ENCODE results near the gene SLC43A3.

DNA sequence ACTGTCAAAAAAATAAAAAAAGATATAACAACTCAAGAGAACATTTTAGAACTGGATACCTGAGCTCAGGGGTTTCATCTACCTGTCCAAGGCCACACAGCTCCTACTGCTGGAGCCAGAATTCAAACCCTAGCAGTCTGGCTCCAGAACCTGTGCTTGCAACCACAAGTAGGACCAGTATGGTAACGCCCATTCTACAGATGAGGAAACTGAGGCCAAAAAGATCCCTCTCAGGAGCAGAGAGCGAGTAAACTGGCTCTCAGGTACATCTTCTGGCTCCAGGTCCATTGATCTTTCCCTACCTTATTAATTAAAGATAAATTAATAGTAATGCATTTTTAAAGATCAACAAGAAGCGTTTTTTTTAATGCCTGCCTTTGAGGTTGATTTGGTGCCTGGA is 69.6 kb downstream of the SLC43A3 start:
- no peak for TF ChIP-seq POLR2AphosphoS5 (IDR thresholded peaks at IDR 0.05; ENCODE audit: low read depth)
- TF ChIP-seq CTCF (IDR thresholded peaks at IDR 0.05; ENCODE audit: insufficient read depth, low read length), result no peak
- TF ChIP-seq, protein P1, sequence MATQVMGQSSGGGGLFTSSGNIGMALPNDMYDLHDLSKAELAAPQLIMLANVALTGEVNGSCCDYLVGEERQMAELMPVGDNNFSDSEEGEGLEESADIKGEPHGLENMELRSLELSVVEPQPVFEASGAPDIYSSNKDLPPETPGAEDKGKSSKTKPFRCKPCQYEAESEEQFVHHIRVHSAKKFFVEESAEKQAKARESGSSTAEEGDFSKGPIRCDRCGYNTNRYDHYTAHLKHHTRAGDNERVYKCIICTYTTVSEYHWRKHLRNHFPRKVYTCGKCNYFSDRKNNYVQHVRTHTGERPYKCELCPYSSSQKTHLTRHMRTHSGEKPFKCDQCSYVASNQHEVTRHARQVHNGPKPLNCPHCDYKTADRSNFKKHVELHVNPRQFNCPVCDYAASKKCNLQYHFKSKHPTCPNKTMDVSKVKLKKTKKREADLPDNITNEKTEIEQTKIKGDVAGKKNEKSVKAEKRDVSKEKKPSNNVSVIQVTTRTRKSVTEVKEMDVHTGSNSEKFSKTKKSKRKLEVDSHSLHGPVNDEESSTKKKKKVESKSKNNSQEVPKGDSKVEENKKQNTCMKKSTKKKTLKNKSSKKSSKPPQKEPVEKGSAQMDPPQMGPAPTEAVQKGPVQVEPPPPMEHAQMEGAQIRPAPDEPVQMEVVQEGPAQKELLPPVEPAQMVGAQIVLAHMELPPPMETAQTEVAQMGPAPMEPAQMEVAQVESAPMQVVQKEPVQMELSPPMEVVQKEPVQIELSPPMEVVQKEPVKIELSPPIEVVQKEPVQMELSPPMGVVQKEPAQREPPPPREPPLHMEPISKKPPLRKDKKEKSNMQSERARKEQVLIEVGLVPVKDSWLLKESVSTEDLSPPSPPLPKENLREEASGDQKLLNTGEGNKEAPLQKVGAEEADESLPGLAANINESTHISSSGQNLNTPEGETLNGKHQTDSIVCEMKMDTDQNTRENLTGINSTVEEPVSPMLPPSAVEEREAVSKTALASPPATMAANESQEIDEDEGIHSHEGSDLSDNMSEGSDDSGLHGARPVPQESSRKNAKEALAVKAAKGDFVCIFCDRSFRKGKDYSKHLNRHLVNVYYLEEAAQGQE (IDR thresholded peaks at IDR 0.05; ENCODE audit: insufficient replicate concordance, low read depth), result no peak
